K562 (cell line): ENCODE measurements around the gene SLC27A6. TPM values are rescaled to one million over a fixed set of nuclear protein-coding genes. Genes with fewer than 3 reads are reported as not detected.

Source experiments
- ARID3B ChIP-seq: fragments of 250-450 bp; sonication (Bioruptor Pico); IDR thresholded peaks from 2 replicates; pipeline ENCODE4 v1.4.0; 2020; ENCODE audit warnings: borderline replicate concordance
- ATF3 ChIP-seq, 2 experiments: fragments of 450-650 bp in 1 of 2; sonication (generic) in 1 of 2; formaldehyde crosslinking in 1 of 2; IDR thresholded peaks in 1 of 2; conservative IDR thresholded peaks in 1 of 2; 2 replicates each; pipeline versions ENCODE4 v1.6.1 to v1.8.1; 2016 to 2023; ENCODE audit warnings: mild to moderate bottlenecking in 2 of 2, moderate library complexity in 2 of 2, inconsistent platforms in 1 of 2, missing genetic modification reagents in 1 of 2
- CBFA2T3 ChIP-seq: fragments of 450-650 bp; IDR thresholded peaks from 2 replicates; pipeline ENCODE4 v1.6.1; 2017
- E4F1 ChIP-seq: fragments of 250-450 bp; sonication (Bioruptor Pico); IDR thresholded peaks from 2 replicates; pipeline ENCODE4 v1.5.0; 2021; ENCODE audit warnings: mild to moderate bottlenecking, borderline replicate concordance
- IRF2 ChIP-seq: sonication (generic); formaldehyde crosslinking; IDR thresholded peaks from 2 replicates; pipeline ENCODE4 v1.8.1; 2022; ENCODE audit warnings: mild to moderate bottlenecking, missing genetic modification reagents
- LCOR ChIP-seq: sonication (generic); formaldehyde crosslinking; IDR thresholded peaks from 2 replicates; pipeline ENCODE4 v1.8.0; 2022; ENCODE audit warnings: mild to moderate bottlenecking, missing genetic modification reagents
- PHF20 ChIP-seq: fragments of 450-650 bp; IDR thresholded peaks from 2 replicates; pipeline ENCODE4 v1.6.1; 2018; ENCODE audit not compliant: partially characterized antibody
- RBM22 ChIP-seq: fragments of 200-400 bp; formaldehyde crosslinking; IDR thresholded peaks from 2 replicates; pipeline ENCODE4 v1.6.1; 2018; ENCODE audit warnings: low read length, low read depth; ENCODE audit not compliant: poor library complexity, severe bottlenecking
- SRSF3 ChIP-seq: fragments of 200-400 bp; formaldehyde crosslinking; IDR thresholded peaks from 2 replicates; pipeline ENCODE4 v1.6.1; 2016; ENCODE audit warnings: mild to moderate bottlenecking, low read length, moderate library complexity; ENCODE audit not compliant: insufficient read depth
- XRCC4 ChIP-seq: IDR thresholded peaks from one replicate; pipeline ENCODE4 v1.6.1; 2011; ENCODE audit not compliant: insufficient read depth, insufficient read length; ENCODE audit errors: extremely low read depth
- ZFX ChIP-seq: sonication (generic); formaldehyde crosslinking; IDR thresholded peaks from 2 replicates; pipeline ENCODE4 v1.8.0; 2022; ENCODE audit warnings: mild to moderate bottlenecking, missing genetic modification reagents, moderate library complexity
- ZNF174 ChIP-seq: fragments of 250-450 bp; sonication (Bioruptor Pico); IDR thresholded peaks from 2 replicates; pipeline ENCODE4 v1.4.0; 2020; ENCODE audit warnings: mild to moderate bottlenecking
- ZNF592 ChIP-seq: fragments of 450-650 bp; IDR thresholded peaks from 2 replicates; pipeline ENCODE4 v1.6.1; 2017; ENCODE audit warnings: antibody characterized with exemption, mild to moderate bottlenecking
- ZNF639 ChIP-seq, 2 experiments: fragments of 200-800 bp in 1 of 2; sonication (Bioruptor generic) in 1 of 2; sonication (generic) in 1 of 2; formaldehyde crosslinking in 1 of 2; IDR thresholded peaks in 1 of 2; conservative IDR thresholded peaks in 1 of 2; 2 replicates each; pipeline versions ENCODE4 v1.5.0 to v1.6.1; 2016 to 2020; ENCODE audit warnings: missing compliant biosample characterization in 1 of 2, missing genetic modification characterization in 1 of 2, missing genetic modification reagents in 1 of 2
- polyA plus RNA-seq, 8 experiments: library from polyadenylated mRNA; depleted of rRNA in 4 of 8; stranded (reverse) in 5 of 8; unstranded in 3 of 8; fragments of >200 nt; fragmentation: Nextera tagmentation in 2 of 8; fragmentation: Illumina TruSeq in 1 of 8; extraction: Ambion mirVana in 2 of 8; extraction: Trizol in 1 of 8; gene quantifications; 2 replicates each; pipeline versions ENCODE4 v1.2.1 to v1.2.3, GENCODE V29; 2011 to 2014; ENCODE audit warnings: inconsistent platforms in 1 of 8, missing spikeins in 1 of 8
- total RNA-seq, 7 experiments: library from RNA; depleted of rRNA in 6 of 7; stranded (reverse); fragments of >200 nt in 6 of 7; fragmentation: Illumina TruSeq in 2 of 7; extraction: Trizol in 2 of 7; gene quantifications; 2 replicates each; pipeline versions ENCODE4 v1.2.1 to v1.2.3, GENCODE V29; 2011 to 2021; ENCODE audit warnings: low replicate concordance in 1 of 7

The SLC27A6 gene
- total and polyA plus RNA-seq, 9 of the 15 experiments (the other 6 are each of a cell fraction or from before 2014, with no cell fraction given), result 0.56 to 1.9 (median 1.2) TPM

- peak; percentile 74; the same call in 1 of the 2 replicates for TF ChIP-seq ZNF592
- peak; percentile 47; the same call in 1 of the 2 replicates for TF ChIP-seq ATF3 (IDR thresholded peaks at IDR 0.05)
- no peak for TF ChIP-seq ATF3 (CRISPR knock-in tag; conservative IDR thresholded peaks at IDR 0.05)
- TF ChIP-seq PHF20, result no peak
- TF ChIP-seq ZNF639 (CRISPR knock-in tag; conservative IDR thresholded peaks at IDR 0.05 in 1 of 2, IDR thresholded peaks at IDR 0.05 in 1 of 2), result peak in 1 of 2 experiments; percentile 58; a peak in 1 of 4 replicates
- no peak for TF ChIP-seq E4F1
- TF ChIP-seq ZFX (CRISPR knock-in tag), result peak; percentile 47; the same call in 1 of the 2 replicates
- no peak for TF ChIP-seq XRCC4
- no peak for TF ChIP-seq ARID3B (CRISPR knock-in tag)
- TF ChIP-seq IRF2 (CRISPR knock-in tag), result no peak
- no peak for TF ChIP-seq CBFA2T3
- no peak for TF ChIP-seq ZNF174 (CRISPR knock-in tag)
- no peak for TF ChIP-seq SRSF3
- no peak for TF ChIP-seq LCOR
- TF ChIP-seq RBM22, result no peak
Observed at GRCh38 chr5:129078660-129079059, 113.4 kb downstream of the SLC27A6 start (continued).
